Astrocyte (in vitro differentiated cells and primary cell): Measurements from ENCODE around the gene LIPF. TPM values are rescaled to one million over a fixed set of nuclear protein-coding genes. Genes with fewer than 3 reads are reported as not detected.

ENCODE experiments used
- DNase-seq: peaks from one replicate; pipeline ENCODE4 v3.0.0-alpha.2; 2010; ENCODE audit warnings: low read depth
- FAIRE-seq: peaks from 2 replicates; lab custom pipeline; 2011; peaks lifted over from hg19 to GRCh38; lab: Jason Lieb, UNC
- H2AFZ ChIP-seq: 2 replicates; pipeline ENCODE4 v1.6.0; 2012; ENCODE audit warnings: low read depth, low read length, inconsistent platforms
- H3K27ac ChIP-seq: 2 replicates; pipeline ENCODE4 v1.5.1; 2011; ENCODE audit warnings: low read depth, low read length, inconsistent platforms
- H3K27me3 ChIP-seq: 2 replicates; pipeline ENCODE4 v1.6.0; 2011; ENCODE audit warnings: low read length, inconsistent platforms; ENCODE audit not compliant: insufficient read depth
- H3K36me3 ChIP-seq: 2 replicates; pipeline ENCODE4 v1.5.1; 2011; ENCODE audit warnings: low read length, inconsistent platforms; ENCODE audit not compliant: insufficient read depth
- H3K4me1 ChIP-seq: 2 replicates; pipeline ENCODE4 v1.5.1; 2011; ENCODE audit warnings: low read length, inconsistent platforms; ENCODE audit not compliant: insufficient read depth
- H3K4me2 ChIP-seq: 2 replicates; pipeline ENCODE4 v1.6.0; 2012; ENCODE audit warnings: low read length, inconsistent platforms
- H3K4me3 ChIP-seq: 2 replicates; pipeline ENCODE4 v1.5.1; 2011; ENCODE audit warnings: low read depth, mild to moderate bottlenecking, low read length, inconsistent platforms; ENCODE audit not compliant: insufficient read depth
- H3K79me2 ChIP-seq: 2 replicates; pipeline ENCODE4 v1.6.0; 2012; ENCODE audit warnings: mild to moderate bottlenecking, low read length, inconsistent platforms; ENCODE audit not compliant: insufficient read depth
- H3K9ac ChIP-seq: 2 replicates; pipeline ENCODE4 v1.6.0; 2012; ENCODE audit warnings: mild to moderate bottlenecking, low read length, inconsistent platforms
- H3K9me3 ChIP-seq: 2 replicates; pipeline ENCODE4 v1.5.1; 2012; ENCODE audit warnings: low read depth, mild to moderate bottlenecking, low read length, inconsistent platforms; ENCODE audit not compliant: insufficient read depth
- H4K20me1 ChIP-seq: 2 replicates; pipeline ENCODE4 v1.6.0; 2012; ENCODE audit warnings: low read length, inconsistent platforms; ENCODE audit not compliant: insufficient read depth
- H3K27ac Mint-ChIP-seq: one replicate; pipeline ENCODE4 v1.8.0; 2021; ENCODE audit warnings: mild to moderate bottlenecking, mixed read lengths; ENCODE audit not compliant: unreplicated experiment
- H3K27me3 Mint-ChIP-seq: one replicate; pipeline ENCODE4 v1.8.0; 2021; ENCODE audit warnings: low read depth, mixed read lengths; ENCODE audit not compliant: unreplicated experiment
- H3K36me3 Mint-ChIP-seq: one replicate; pipeline ENCODE4 v1.8.0; 2021; ENCODE audit warnings: low read depth, mixed read lengths; ENCODE audit not compliant: unreplicated experiment
- H3K4me1 Mint-ChIP-seq: one replicate; pipeline ENCODE4 v1.8.0; 2021; ENCODE audit warnings: low read depth, mixed read lengths; ENCODE audit not compliant: unreplicated experiment
- H3K4me3 Mint-ChIP-seq: one replicate; pipeline ENCODE4 v1.8.0; 2021; ENCODE audit warnings: mild to moderate bottlenecking, moderate library complexity, mixed read lengths; ENCODE audit not compliant: unreplicated experiment
- H3K9me3 Mint-ChIP-seq: one replicate; pipeline ENCODE4 v1.8.0; 2021; ENCODE audit warnings: mild to moderate bottlenecking, mixed read lengths; ENCODE audit not compliant: unreplicated experiment
- CTCF ChIP-seq: IDR thresholded peaks from 2 replicates; pipeline ENCODE4 v1.5.1; 2011; ENCODE audit warnings: low read depth, mild to moderate bottlenecking, inconsistent platforms, low read length, moderate library complexity; ENCODE audit not compliant: insufficient read depth
- EZH2 ChIP-seq: IDR thresholded peaks from 2 replicates; pipeline ENCODE4 v1.6.1; 2012; ENCODE audit warnings: mild to moderate bottlenecking, low read length, inconsistent platforms; ENCODE audit not compliant: insufficient read depth
- total RNA-seq: library from RNA; stranded (reverse); gene quantifications from 2 replicates; pipeline ENCODE4 v1.2.1, GENCODE V29; 2021

The LIPF gene
- total RNA-seq, 1 donor from 2014 or later: not detected

- Histone ChIP-seq H3K9me3 (no peaks in the 10 kb centered on the region), H3K27me3 (no peaks in the 10 kb centered on the region), H3K4me1 (no peaks in the 10 kb centered on the region), H3K9ac (no peak overlapping the region), H3K4me2 (no peak overlapping the region), H3K4me3 (no peak overlapping the region), H3K36me3 (no peaks in the 10 kb centered on the region), H2AFZ (no peak overlapping the region), H3K79me2 (no peaks in the 10 kb centered on the region), H3K27ac (no peak overlapping the region), H4K20me1 (no peaks in the 10 kb centered on the region)
- H3K4me1 Mint-ChIP-seq: no peaks in the 10 kb centered on the region
- no peaks in the 10 kb centered on the region for H3K27me3 Mint-ChIP-seq
- H3K36me3 Mint-ChIP-seq: no peaks in the 10 kb centered on the region
- FAIRE-seq (no peak), DNase-seq (no peak)
- H3K9me3 Mint-ChIP-seq: peaks cover 3% of the 10 kb centered on the region
- H3K4me3 Mint-ChIP-seq: no peak overlapping the region
- TF ChIP-seq CTCF (no peak), EZH2 (no peak)
- no peak overlapping the region for H3K27ac Mint-ChIP-seq
These were observed 45.7 kb upstream of the LIPF start for GRCh38 chr10:88618496-88618895.

GRCh38 chr10:88620441-88620840, 43.8 kb upstream of the LIPF start:
- H3K9me3 Mint-ChIP-seq: peaks cover 3% of the 10 kb centered on the region
- TF ChIP-seq CTCF (no peak), EZH2 (no peak)
- Histone ChIP-seq H3K9ac (no peak overlapping the region), H3K4me3 (no peak overlapping the region), H3K4me2 (no peak overlapping the region), H4K20me1 (no peaks in the 10 kb centered on the region), H3K79me2 (no peaks in the 10 kb centered on the region), H3K27ac (no peak overlapping the region), H2AFZ (no peak overlapping the region), H3K36me3 (no peaks in the 10 kb centered on the region), H3K27me3 (no peaks in the 10 kb centered on the region), H3K4me1 (no peaks in the 10 kb centered on the region), H3K9me3 (no peaks in the 10 kb centered on the region)
- DNase-seq (no peak), FAIRE-seq (no peak)
- no peaks in the 10 kb centered on the region for H3K36me3 Mint-ChIP-seq
- no peaks in the 10 kb centered on the region for H3K27me3 Mint-ChIP-seq
- no peak overlapping the region for H3K4me3 Mint-ChIP-seq
- H3K4me1 Mint-ChIP-seq: no peaks in the 10 kb centered on the region
- no peak overlapping the region for H3K27ac Mint-ChIP-seq

- Histone ChIP-seq H3K4me1 (no peaks in the 10 kb centered on the region), H3K27me3 (no peaks in the 10 kb centered on the region), H3K9me3 (no peaks in the 10 kb centered on the region), H4K20me1 (no peaks in the 10 kb centered on the region), H3K9ac (no peak overlapping the region), H3K79me2 (no peaks in the 10 kb centered on the region), H3K4me2 (no peak overlapping the region), H3K36me3 (no peaks in the 10 kb centered on the region), H2AFZ (no peak overlapping the region), H3K4me3 (no peak overlapping the region), H3K27ac (no peak overlapping the region)
- peaks cover 7% of the 10 kb centered on the region for H3K9me3 Mint-ChIP-seq
- no peak for FAIRE-seq
- no peaks in the 10 kb centered on the region for H3K4me1 Mint-ChIP-seq
- no peaks in the 10 kb centered on the region for H3K36me3 Mint-ChIP-seq
- H3K27ac Mint-ChIP-seq: no peak overlapping the region
- TF ChIP-seq CTCF (no peak), EZH2 (no peak)
- H3K4me3 Mint-ChIP-seq: no peak overlapping the region
- DNase-seq: no peak
- H3K27me3 Mint-ChIP-seq: no peaks in the 10 kb centered on the region
These were observed 40.4 kb upstream of the LIPF start for GRCh38 chr10:88623835-88624234.
